HG02678 (cell line): Measurements from ENCODE around the gene MAPK8IP1.

Experiments
- ATAC-seq: cut with Tn5 transposase; IDR thresholded peaks from one replicate; pipeline ENCODE4 v1.9.1; 2021; ENCODE audit warnings: mild to moderate bottlenecking, moderate library complexity; ENCODE audit not compliant: unreplicated experiment

Gene MAPK8IP1

DNA sequence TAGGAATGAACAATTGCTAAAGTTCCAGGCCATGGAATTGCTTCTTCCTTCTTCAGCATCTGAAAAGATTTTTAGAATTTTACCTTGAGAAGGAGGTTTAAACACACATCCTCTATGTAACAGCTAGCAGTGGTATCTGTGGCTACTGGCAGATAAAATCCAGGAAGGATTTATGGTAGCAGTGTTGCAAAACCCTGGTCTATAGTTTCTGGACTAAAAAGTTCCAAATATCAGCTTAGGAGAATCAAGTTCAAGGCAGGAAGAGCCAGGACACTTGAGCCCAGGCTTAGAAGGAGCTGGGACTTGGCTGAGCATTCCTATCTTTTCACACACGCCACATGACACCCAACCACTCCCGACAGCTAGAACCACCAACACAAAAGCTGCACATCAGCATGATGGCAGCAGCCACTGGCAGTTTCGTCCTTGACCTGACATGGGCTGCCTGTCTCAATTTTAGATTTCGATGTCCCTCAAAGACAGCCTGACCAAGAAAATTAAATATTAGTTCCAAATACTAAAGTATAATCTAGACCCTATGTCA, 51.1 kb downstream of the MAPK8IP1 start:
- ATAC-seq, result no peak

GRCh38 chr11:45937916-45938315, 52.5 kb downstream of the MAPK8IP1 start:
- ATAC-seq, result no peak

GRCh38 chr11:45939836-45940235, 54.4 kb downstream of the MAPK8IP1 start:
- no peak for ATAC-seq

GRCh38 chr11:45941285-45941684, 55.8 kb downstream of the MAPK8IP1 start:
- no peak for ATAC-seq

DNA sequence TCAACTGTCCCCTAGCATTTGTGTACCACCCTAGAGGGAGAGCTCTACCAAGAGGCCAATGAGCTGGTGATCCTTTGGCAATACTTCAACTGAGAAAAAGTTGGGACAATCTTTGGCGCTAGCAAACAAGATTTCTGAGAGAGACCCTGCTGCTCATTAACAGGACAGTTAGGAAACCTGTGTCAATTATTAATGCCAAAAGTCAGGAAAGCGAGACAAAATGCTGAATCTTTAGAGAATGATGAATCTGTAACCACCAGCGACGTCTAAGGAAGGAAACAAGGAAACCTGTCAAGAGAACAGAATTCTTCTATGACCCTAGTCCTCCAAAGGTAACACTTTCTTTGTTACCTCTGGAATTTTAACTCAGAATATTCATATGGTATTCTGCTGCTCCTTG, 56.9 kb downstream of the MAPK8IP1 start:
- ATAC-seq, result no peak

- no peak for ATAC-seq
Measured at GRCh38 chr11:45945397-45945999, 60.0 kb downstream of the MAPK8IP1 start.

GRCh38 chr11:45947885-45948284, 62.4 kb downstream of the MAPK8IP1 start:
- ATAC-seq, result no peak

- no peak for ATAC-seq
Measured at GRCh38 chr11:45948356-45948755, 62.9 kb downstream of the MAPK8IP1 start.

DNA sequence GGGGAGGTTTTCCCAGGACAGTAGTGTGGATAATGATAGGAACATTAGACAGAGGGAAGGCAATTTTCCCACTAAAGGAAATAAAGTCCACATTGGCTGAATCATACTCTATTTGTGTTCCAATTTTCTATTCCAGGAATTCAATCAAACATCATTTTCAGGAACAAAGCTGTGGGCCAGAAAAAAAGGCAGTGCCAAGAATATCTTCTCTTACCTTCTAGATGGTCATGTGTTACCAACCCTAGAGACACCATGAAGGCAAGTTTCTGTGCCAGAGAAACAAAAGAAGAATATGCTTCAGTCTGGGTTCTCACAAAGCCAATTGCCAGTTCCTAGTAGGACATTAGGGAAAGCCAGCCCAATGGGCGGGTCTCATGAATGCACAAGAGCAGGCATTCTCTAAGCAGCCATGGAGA, 64.5 kb downstream of the MAPK8IP1 start:
- ATAC-seq, result no peak
